22Rv1 (cell line): ENCODE data around the gene MGAT4A.
"Not testable (repeated sequence)": the region's sequence is repeated elsewhere in the genome, so short reads cannot be mapped to it uniquely, and the experiment has no call there.

Source experiments
- H3K27ac ChIP-seq: fragments of 450-650 bp; 2 replicates; pipeline ENCODE4 v1.5.1; 2017
- ZFX ChIP-seq: fragments of 450-650 bp; IDR thresholded peaks from 2 replicates; pipeline ENCODE4 v1.6.1; 2017; ENCODE audit warnings: antibody characterized with exemption, borderline replicate concordance
- TF ChIP-seq, protein P1 (sequence below): fragments of 450-650 bp; IDR thresholded peaks from 2 replicates; pipeline ENCODE4 v1.5.1; 2017; ENCODE audit warnings: mild to moderate bottlenecking

MGAT4A gene

GRCh38 chr2:98730707-98731040, 258 bp downstream of the MGAT4A start:
- TF ChIP-seq, protein P1, sequence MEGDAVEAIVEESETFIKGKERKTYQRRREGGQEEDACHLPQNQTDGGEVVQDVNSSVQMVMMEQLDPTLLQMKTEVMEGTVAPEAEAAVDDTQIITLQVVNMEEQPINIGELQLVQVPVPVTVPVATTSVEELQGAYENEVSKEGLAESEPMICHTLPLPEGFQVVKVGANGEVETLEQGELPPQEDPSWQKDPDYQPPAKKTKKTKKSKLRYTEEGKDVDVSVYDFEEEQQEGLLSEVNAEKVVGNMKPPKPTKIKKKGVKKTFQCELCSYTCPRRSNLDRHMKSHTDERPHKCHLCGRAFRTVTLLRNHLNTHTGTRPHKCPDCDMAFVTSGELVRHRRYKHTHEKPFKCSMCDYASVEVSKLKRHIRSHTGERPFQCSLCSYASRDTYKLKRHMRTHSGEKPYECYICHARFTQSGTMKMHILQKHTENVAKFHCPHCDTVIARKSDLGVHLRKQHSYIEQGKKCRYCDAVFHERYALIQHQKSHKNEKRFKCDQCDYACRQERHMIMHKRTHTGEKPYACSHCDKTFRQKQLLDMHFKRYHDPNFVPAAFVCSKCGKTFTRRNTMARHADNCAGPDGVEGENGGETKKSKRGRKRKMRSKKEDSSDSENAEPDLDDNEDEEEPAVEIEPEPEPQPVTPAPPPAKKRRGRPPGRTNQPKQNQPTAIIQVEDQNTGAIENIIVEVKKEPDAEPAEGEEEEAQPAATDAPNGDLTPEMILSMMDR, result peak; percentile 28; the same call in 1 of the 2 replicates
- TF ChIP-seq ZFX, result no peak
- no peak overlapping the region for H3K27ac ChIP-seq

DNA sequence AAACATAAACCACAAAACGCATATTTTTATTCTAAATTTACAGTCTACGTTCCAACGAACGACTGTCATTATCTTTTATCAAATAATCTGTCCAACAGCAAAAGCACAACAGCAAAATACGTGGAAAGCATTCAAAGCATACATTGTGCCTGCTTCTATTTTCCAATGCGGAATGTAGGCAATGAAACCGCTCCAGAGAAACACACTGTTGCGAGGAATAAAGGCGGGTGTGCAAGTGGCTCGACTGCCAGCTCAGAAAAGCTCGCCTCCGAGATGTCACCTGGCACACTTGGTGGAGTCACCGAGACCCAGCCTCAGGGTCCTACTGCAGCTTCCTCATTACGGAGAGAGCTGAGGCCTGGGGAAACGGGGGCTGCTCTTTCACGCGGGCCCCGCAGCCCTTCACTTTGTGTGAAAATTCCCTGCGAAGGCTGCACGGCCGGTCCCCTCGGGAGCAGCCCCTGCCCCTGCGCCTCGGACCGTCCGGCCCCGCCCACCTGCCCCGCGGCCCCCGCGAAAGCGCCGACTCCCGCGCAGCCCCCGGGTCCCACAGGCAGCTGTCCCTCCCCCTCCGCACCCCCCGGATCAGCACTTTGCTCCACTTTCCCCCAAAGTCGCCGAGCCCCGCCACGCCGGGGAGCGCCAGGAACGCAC, 752 bp downstream of the MGAT4A start:
- no peak overlapping the region for H3K27ac ChIP-seq
- TF ChIP-seq, protein P1, result no peak
- TF ChIP-seq ZFX, result no peak

DNA sequence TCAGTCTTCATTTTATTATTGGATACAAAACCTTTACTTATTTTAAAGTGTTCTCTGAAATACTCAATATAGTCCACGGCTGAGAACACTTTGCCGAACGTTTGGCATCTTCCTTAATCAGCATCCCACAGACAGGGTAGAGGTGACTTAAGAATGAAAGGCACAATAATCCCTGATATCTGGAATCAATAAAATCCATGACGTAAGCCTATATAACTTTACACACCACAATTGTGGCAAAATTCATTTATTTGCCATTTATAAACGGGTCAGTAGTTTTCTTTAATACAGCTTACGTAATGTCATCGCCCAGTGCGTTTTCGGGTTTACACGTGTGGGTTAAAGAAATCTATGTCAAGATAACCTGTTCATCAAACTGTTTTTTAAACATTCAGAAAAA, 1.3 kb downstream of the MGAT4A start:
- H3K27ac ChIP-seq, result no peak overlapping the region
- TF ChIP-seq, protein P1, result no peak
- no peak for TF ChIP-seq ZFX

GRCh38 chr2:98728088-98728718, 2.7 kb downstream of the MGAT4A start:
- not testable (repeated sequence) for H3K27ac ChIP-seq

- H3K27ac ChIP-seq, result no peak overlapping the region
- TF ChIP-seq ZFX, result no peak
- TF ChIP-seq, protein P1, result no peak
Observed at GRCh38 chr2:98727369-98728087, 3.4 kb downstream of the MGAT4A start.

DNA sequence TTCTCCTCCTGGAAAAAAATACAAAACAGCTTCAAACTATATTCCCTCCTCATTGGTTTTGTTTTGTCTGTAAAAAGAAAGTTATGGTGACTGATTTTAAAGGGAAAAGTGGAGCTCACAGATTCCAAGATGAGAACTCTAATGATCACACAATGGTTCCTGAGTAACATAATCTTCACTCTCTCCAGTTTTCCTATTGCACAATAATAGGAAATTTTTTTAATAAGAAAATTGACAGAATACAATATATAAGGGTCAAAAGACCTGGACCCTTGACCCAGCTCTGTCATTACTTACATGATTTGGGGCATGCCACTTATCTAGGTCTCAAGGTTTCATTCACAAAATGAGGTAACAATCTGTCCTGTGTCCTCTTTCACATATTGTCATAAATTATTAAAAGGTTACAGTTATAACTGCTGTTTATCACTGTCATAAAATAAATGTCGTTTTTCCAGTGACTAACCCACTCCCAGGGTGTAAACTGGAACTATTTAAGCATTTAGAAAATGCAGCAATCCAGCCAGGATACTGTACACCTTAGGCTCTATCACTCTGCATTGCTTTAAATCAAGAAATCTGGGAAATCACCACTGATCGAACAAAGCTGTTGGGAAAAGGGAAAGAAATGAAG, 4.1 kb downstream of the MGAT4A start:
- no peak overlapping the region for H3K27ac ChIP-seq
- no peak for TF ChIP-seq ZFX
- TF ChIP-seq, protein P1, result no peak

- TF ChIP-seq, protein P1, result no peak
- TF ChIP-seq ZFX, result no peak
- H3K27ac ChIP-seq, result no peak overlapping the region
Observed at GRCh38 chr2:98726205-98726604, 4.7 kb downstream of the MGAT4A start.
